ACHN (cell line): ENCODE data around the gene PBRM1.

Experiments used
- DNase-seq: peaks from one replicate; pipeline ENCODE4 v3.0.0-alpha.2; 2015
- in situ Hi-C: cut with HindIII; loops from 2 replicates; pipeline ENCODE4 v1.10.0; 2017; ENCODE audit warnings: low sequenced_read_pairs, low pct_ligation_motif_present, low pct_unique_long_range_greater_than_20kb

PBRM1 gene

GRCh38 chr3:52503788-52504424 is 181.8 kb downstream of the PBRM1 start:
- no peak for DNase-seq
- in situ Hi-C loops, result no loop called here

- in situ Hi-C loops, result no loop called here
- no peak for DNase-seq
Measured at GRCh38 chr3:52502808-52503350, 182.8 kb downstream of the PBRM1 start.

- in situ Hi-C loops, result no loop called here
- no peak for DNase-seq
Measured at GRCh38 chr3:52502001-52502400, 183.7 kb downstream of the PBRM1 start.

DNA sequence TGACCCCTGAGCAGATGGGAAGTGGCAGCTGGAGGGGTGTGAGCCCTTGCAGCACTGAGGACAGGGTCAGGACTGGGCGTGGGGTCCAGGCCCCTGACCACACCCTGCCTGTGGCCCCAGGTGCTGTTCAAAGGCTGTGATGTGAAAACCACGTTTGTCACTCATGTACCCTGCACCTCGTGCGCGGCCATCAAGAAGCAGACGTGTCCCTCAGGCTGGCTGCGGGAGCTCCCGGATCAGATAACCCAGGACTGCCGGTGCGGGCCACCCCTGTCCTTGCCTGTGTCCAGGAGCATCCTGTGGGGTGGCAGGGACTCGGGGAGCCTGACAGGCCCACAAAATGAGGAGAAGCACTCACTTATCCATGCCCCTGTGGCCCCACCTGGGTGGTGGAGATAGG is 184.7 kb downstream of the PBRM1 start:
- no peak for DNase-seq
- in situ Hi-C loops, result no loop called here

DNA sequence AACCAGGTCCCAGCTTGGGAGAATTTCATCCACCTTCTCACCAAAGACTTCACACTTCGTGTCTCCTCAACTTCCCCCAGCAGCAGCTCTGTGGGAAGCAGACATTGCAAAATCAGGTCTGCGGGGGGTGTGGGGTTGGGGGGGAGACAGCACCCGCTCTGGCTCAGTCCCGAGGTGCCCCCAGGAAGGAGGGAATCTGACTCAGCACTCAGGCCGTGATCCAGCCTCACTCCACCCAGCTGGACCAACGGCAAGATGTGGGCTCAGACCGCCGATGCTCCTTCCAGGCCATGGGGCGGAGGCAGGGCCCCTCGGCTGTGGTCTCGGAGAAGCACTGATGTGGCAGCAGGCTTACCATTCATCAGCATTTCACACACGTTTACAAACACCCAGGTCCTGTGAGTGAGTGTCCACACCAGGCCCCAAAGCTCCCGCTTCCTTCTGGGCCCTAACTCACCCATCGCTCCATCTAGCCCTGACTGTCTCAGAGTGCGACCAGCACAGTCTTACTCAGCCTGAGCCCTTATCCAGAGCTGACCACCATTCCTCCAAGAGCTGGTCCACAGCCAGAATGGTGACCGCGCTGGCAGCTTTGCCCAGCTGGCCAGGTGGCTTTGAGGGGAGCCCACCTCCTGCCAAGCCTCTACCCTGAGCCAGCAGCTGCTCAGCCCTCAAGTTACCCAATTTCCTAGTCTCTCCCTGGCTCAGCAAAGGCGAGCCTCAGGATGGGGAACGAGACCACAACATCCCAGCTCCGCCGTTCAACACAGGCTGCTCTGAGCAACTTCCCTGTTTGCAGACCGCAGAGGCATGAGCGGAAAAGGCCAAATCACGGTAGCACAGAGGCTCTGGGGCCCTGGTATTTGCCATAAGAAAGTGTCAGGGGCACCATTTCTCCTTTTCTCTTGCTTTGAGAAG is 187.3 kb downstream of the PBRM1 start:
- in situ Hi-C loops, result no loop called here
- DNase-seq, result no peak

GRCh38 chr3:52495777-52496602 is 189.7 kb downstream of the PBRM1 start:
- in situ Hi-C loops, result no loop called here
- peak; percentile 44 for DNase-seq
